HepG2 (cell line): ENCODE data around the gene MRFAP1. TPM values are rescaled to one million over a fixed set of nuclear protein-coding genes. Genes with fewer than 3 reads are reported as not detected.
A peak's percentile ranks its signal among the peaks of the same experiment; 100 is the strongest.

ENCODE experiments used
- CEBPB ChIP-seq: IDR thresholded peaks from 2 replicates; pipeline ENCODE4 v1.6.1; 2011; ENCODE audit warnings: low read depth, low read length, improper control_type of control experiment, borderline replicate concordance
- FOSL2 ChIP-seq: sonication (generic); formaldehyde crosslinking; IDR thresholded peaks from 2 replicates; pipeline ENCODE4 v1.4.0; 2020; ENCODE audit warnings: missing genetic modification reagents
- GFI1 ChIP-seq: sonication (generic); formaldehyde crosslinking; IDR thresholded peaks from 2 replicates; pipeline ENCODE4 v1.5.0; 2020; ENCODE audit warnings: missing genetic modification reagents, mild to moderate bottlenecking, borderline replicate concordance
- LBX2 ChIP-seq: sonication (generic); formaldehyde crosslinking; IDR thresholded peaks from 2 replicates; pipeline ENCODE4 v1.5.0; 2020; ENCODE audit warnings: missing genetic modification reagents, mild to moderate bottlenecking, borderline replicate concordance
- MBD4 ChIP-seq: IDR thresholded peaks from 2 replicates; pipeline ENCODE4 v1.6.1; 2012; ENCODE audit warnings: low read length, inconsistent platforms, borderline replicate concordance
- MLLT10 ChIP-seq: sonication (generic); formaldehyde crosslinking; IDR thresholded peaks from 2 replicates; pipeline ENCODE4 v1.4.0; 2020; ENCODE audit warnings: missing genetic modification reagents
- NPAS2 ChIP-seq: sonication (generic); formaldehyde crosslinking; IDR thresholded peaks from 2 replicates; pipeline ENCODE4 v1.8.0; 2022; ENCODE audit warnings: mild to moderate bottlenecking, missing genetic modification reagents, borderline replicate concordance
- SSRP1 ChIP-seq: IDR thresholded peaks from 2 replicates; pipeline ENCODE4 v1.6.1; 2016; ENCODE audit warnings: control low read depth
- ZBED4 ChIP-seq: sonication (generic); formaldehyde crosslinking; IDR thresholded peaks from 2 replicates; pipeline ENCODE4 v1.4.0; 2020; ENCODE audit warnings: missing genetic modification reagents, borderline replicate concordance
- ZEB1 ChIP-seq: IDR thresholded peaks from 2 replicates; pipeline ENCODE4 v1.6.1; 2012; ENCODE audit warnings: mild to moderate bottlenecking, low read depth, inconsistent platforms; ENCODE audit not compliant: insufficient replicate concordance
- ZNF235 ChIP-seq: sonication (generic); formaldehyde crosslinking; IDR thresholded peaks from 2 replicates; pipeline ENCODE4 v1.8.1; 2023; ENCODE audit warnings: mild to moderate bottlenecking, missing genetic modification reagents, borderline replicate concordance
- ZNF253 ChIP-seq: sonication (generic); formaldehyde crosslinking; IDR thresholded peaks from 2 replicates; pipeline ENCODE4 v1.8.0; 2022; ENCODE audit warnings: mild to moderate bottlenecking, missing genetic modification reagents, borderline replicate concordance
- ZNF580 ChIP-seq: IDR thresholded peaks from 2 replicates; pipeline ENCODE4 v1.6.1; 2016; ENCODE audit warnings: low read depth, borderline replicate concordance
- ZNF691 ChIP-seq: sonication (generic); formaldehyde crosslinking; IDR thresholded peaks from 2 replicates; pipeline ENCODE4 v1.4.0; 2020; ENCODE audit warnings: missing genetic modification reagents, low read depth, mild to moderate bottlenecking, borderline replicate concordance
- ZNF7 ChIP-seq: IDR thresholded peaks from 2 replicates; pipeline ENCODE4 v1.6.1; 2016; ENCODE audit warnings: missing biosample characterization, missing genetic modification reagents
- ZNF780A ChIP-seq: sonication (generic); formaldehyde crosslinking; IDR thresholded peaks from 2 replicates; pipeline ENCODE4 v1.8.0; 2022; ENCODE audit warnings: mild to moderate bottlenecking, missing genetic modification reagents, moderate library complexity
- ZUFSP ChIP-seq: sonication (generic); formaldehyde crosslinking; IDR thresholded peaks from 2 replicates; pipeline ENCODE4 v1.9.0; 2021; ENCODE audit warnings: missing genetic modification reagents, mild to moderate bottlenecking, borderline replicate concordance
- polyA plus RNA-seq, 8 experiments: library from polyadenylated mRNA; depleted of rRNA in 3 of 8; stranded (reverse) in 7 of 8; unstranded in 1 of 8; fragments of >200 nt; fragmentation: Illumina TruSeq in 4 of 8; extraction: Trizol in 4 of 8; gene quantifications; 2 replicates each; pipeline versions ENCODE4 v1.2.1 to v1.2.3, GENCODE V29; 2011 to 2016; ENCODE audit warnings: low read depth in 4 of 8, missing spikeins in 1 of 8, mixed read lengths in 1 of 8; ENCODE audit not compliant: insufficient read depth in 1 of 8
- total RNA-seq, 5 experiments: library from RNA; depleted of rRNA; stranded (reverse); fragments of >200 nt; fragmentation: Illumina TruSeq; extraction: Trizol; gene quantifications; 2 replicates each; pipeline ENCODE4 v1.2.3, GENCODE V29; 2016; ENCODE audit warnings: low read depth in 1 of 5

The MRFAP1 gene
- total and polyA plus RNA-seq, 2 of the 13 experiments (the other 11 are each of a cell fraction or from before 2014, with no cell fraction given), result 112 to 158 TPM

- no peak for TF ChIP-seq ZUFSP (CRISPR knock-in tag)
- no peak for TF ChIP-seq MLLT10 (CRISPR knock-in tag)
- peak; percentile 28 for TF ChIP-seq ZEB1
- TF ChIP-seq ZNF580 (CRISPR knock-in tag), result 0 out of 2 replicates have a peak, but pooled peaks have one; percentile 43
- TF ChIP-seq NPAS2 (CRISPR knock-in tag), result no peak
- TF ChIP-seq LBX2, result peak; percentile 93; the same call in 1 of the 2 replicates
- TF ChIP-seq ZNF235, result no peak
- peak; percentile 62 for TF ChIP-seq ZNF253 (CRISPR knock-in tag)
- no peak for TF ChIP-seq MBD4
- TF ChIP-seq ZNF780A (CRISPR knock-in tag), result no peak; the same call in none of the 2 replicates
- TF ChIP-seq GFI1, result no peak; the same call in none of the 2 replicates
- TF ChIP-seq SSRP1 (CRISPR knock-in tag), result no peak
- TF ChIP-seq ZBED4 (CRISPR knock-in tag), result 0 out of 2 replicates have a peak, but pooled peaks have one; percentile 55
- TF ChIP-seq ZNF7 (CRISPR knock-in tag), result no peak
- no peak for TF ChIP-seq CEBPB
- peak; percentile 47; the same call in 1 of the 2 replicates for TF ChIP-seq ZNF691 (CRISPR knock-in tag)
- TF ChIP-seq FOSL2 (CRISPR knock-in tag), result peak; percentile 41; the same call in 1 of the 2 replicates
Observed at GRCh38 chr4:6673660-6674499, 33.4 kb downstream of the MRFAP1 start (continued).
